GM12873 (cell line): Measurements from ENCODE around the gene ZNF609.

Experiments
- CTCF ChIP-seq: IDR thresholded peaks from 2 replicates; pipeline ENCODE4 v1.5.1; 2012; ENCODE audit warnings: low read depth, mild to moderate bottlenecking, moderate library complexity, low read length, control low read depth; ENCODE audit not compliant: insufficient read depth; ENCODE audit errors: missing control alignments

ZNF609 gene

GRCh38 chr15:64604319-64604718 is 143.9 kb downstream of the ZNF609 start:
- no peak for TF ChIP-seq CTCF

GRCh38 chr15:64610257-64610919 is 150.0 kb downstream of the ZNF609 start:
- no peak for TF ChIP-seq CTCF

GRCh38 chr15:64611085-64611725 is 150.8 kb downstream of the ZNF609 start:
- no peak for TF ChIP-seq CTCF

GRCh38 chr15:64614519-64614918 is 154.1 kb downstream of the ZNF609 start:
- no peak for TF ChIP-seq CTCF

GRCh38 chr15:64617727-64618126 is 157.3 kb downstream of the ZNF609 start:
- no peak for TF ChIP-seq CTCF

- TF ChIP-seq CTCF, result no peak
Measured at GRCh38 chr15:64618138-64618537, 157.8 kb downstream of the ZNF609 start.

GRCh38 chr15:64618540-64618939 is 158.2 kb downstream of the ZNF609 start:
- no peak for TF ChIP-seq CTCF
